ENCODE data around the gene FMNL3.

- TF ChIP-seq, protein P1, sequence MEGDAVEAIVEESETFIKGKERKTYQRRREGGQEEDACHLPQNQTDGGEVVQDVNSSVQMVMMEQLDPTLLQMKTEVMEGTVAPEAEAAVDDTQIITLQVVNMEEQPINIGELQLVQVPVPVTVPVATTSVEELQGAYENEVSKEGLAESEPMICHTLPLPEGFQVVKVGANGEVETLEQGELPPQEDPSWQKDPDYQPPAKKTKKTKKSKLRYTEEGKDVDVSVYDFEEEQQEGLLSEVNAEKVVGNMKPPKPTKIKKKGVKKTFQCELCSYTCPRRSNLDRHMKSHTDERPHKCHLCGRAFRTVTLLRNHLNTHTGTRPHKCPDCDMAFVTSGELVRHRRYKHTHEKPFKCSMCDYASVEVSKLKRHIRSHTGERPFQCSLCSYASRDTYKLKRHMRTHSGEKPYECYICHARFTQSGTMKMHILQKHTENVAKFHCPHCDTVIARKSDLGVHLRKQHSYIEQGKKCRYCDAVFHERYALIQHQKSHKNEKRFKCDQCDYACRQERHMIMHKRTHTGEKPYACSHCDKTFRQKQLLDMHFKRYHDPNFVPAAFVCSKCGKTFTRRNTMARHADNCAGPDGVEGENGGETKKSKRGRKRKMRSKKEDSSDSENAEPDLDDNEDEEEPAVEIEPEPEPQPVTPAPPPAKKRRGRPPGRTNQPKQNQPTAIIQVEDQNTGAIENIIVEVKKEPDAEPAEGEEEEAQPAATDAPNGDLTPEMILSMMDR (conservative IDR thresholded peaks at IDR 0.05) = no peak
- no peak for TF ChIP-seq EZH2 (IDR thresholded peaks at IDR 0.05; ENCODE audit: low read depth)
Measured at GRCh38 chr12:49626169-49626835, 80.9 kb downstream of the FMNL3 start.
